CMK (cell line): ENCODE measurements around the gene NPY2R.

Source experiments
- DNase-seq: peaks from one replicate; pipeline ENCODE4 v3.0.0-alpha.2; 2010; ENCODE audit warnings: low read depth

Gene NPY2R

GRCh38 chr4:155208258-155209054 lies at the start of gene NPY2R:
NPY2R (plus strand) TSS chr4:155208636; CDS start chr4:155213940, 5,304 bp downstream.
- DNase-seq = no peak

GRCh38 chr4:155161357-155161756 lies 47.1 kb upstream of the NPY2R start:
- DNase-seq = no peak

DNA sequence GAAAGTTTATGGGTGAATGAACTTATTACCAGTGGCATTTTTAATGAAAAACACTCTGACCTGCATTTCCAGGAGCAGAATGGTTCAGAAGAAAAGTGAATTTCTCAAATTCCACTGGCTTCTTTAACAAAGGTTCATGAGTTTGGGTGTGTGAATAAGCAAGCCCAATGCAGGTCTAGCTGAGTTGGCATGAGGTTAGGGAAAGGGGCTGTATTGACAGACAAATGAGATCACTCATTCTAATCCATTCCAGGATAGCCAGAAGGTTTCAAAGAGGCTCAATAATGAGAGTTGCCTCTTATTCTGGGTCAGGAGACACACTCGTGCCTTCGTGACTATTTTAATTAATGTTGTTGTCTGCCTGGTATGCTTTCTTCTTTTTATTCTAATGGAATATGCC lies 43.7 kb upstream of the NPY2R start:
- DNase-seq = no peak

DNA sequence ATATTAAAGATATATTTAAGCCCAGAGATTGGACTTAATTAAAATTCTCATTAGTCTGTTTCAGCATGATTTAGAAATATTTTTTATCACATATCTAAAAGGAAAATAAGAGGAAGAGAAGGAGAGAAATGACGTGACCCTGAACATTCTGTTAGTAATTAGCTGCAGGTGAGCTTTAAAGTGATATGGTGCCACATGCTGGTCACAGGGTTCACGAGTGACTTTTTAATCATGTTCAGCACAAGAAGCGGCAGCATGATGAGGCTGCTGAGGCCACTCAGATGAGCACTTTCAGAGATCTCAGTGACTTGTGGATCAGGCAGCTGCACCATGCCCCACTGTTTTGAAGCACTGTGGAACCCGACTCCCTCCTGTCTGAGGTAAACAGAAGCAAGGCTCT lies 37.9 kb upstream of the NPY2R start:
- DNase-seq = no peak

- no peak for DNase-seq
Measured at GRCh38 chr4:155173371-155173770, 35.1 kb upstream of the NPY2R start.

- no peak for DNase-seq
Measured at GRCh38 chr4:155174668-155175067, 33.8 kb upstream of the NPY2R start.

DNA sequence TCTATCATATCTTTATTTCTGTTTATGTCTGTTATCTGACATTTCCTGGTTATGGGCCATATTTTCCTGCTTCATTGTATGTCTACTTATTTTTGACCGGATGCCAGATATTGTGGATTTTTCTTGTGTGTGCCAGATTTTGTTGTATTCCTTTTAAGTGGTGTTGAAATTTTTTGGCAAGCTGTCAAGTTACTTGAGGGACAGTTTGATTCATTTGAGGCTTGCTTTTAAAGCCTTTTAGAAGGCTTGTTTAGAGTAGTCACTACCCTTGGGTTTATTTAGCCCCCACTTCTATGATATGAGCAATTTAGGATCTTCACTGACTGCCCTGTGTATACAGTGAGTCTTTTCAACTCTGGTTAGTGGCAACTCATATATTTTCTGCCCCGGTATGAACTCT lies 29.2 kb upstream of the NPY2R start:
- no peak for DNase-seq

- no peak for DNase-seq
Measured at GRCh38 chr4:155186972-155187371, 21.5 kb upstream of the NPY2R start.

GRCh38 chr4:155187989-155188388 lies 20.4 kb upstream of the NPY2R start:
- DNase-seq = no peak

DNA sequence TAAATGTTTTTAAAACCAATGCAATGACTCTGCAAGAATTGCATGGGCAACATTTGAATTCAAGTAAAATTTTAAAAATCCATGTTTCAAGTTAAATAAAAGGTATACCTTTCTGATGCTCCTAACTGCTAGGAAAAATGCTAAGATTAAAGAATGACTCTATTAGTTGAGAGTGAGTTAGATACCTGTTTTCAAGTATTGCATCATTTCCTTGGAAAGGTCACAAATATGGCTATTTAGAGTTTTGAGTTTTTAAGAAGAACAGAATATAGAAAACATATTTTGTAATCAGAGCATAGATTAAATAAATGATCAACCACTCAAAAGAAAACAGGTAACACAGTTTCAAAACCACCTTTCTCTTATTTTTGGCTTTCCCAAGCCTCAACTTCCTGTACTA lies 18.3 kb upstream of the NPY2R start:
- DNase-seq = no peak

- no peak for DNase-seq
Measured at GRCh38 chr4:155197757-155198156, 10.7 kb upstream of the NPY2R start.

GRCh38 chr4:155207534-155208257 lies 740 bp upstream of the NPY2R start:
- no peak for DNase-seq

- no peak for DNase-seq
Measured at GRCh38 chr4:155220025-155220424, 11.6 kb downstream of the NPY2R start.

GRCh38 chr4:155227131-155227530 lies 18.7 kb downstream of the NPY2R start:
- DNase-seq = no peak

GRCh38 chr4:155228713-155229112 lies 20.3 kb downstream of the NPY2R start:
- no peak for DNase-seq

DNA sequence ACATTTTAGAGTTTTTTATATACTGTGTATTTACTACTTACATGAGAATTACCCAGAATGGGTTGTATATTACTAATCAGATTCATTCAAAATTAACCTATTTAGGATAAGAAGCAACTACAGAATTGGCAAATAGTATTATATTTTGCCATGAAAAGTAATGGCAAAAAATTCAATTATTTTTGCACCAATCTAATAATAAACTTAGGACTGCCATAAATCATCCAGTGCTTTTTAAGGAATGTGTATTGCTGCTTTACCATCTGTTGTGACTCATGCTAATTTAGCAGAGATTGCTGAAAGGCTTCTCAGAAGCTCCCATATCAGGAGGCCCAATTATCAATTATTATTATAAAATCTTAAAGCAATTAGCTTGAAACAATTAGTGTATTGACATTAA lies 24.0 kb downstream of the NPY2R start:
- no peak for DNase-seq

- DNase-seq = no peak
Measured at GRCh38 chr4:155234206-155234605, 25.8 kb downstream of the NPY2R start.

DNA sequence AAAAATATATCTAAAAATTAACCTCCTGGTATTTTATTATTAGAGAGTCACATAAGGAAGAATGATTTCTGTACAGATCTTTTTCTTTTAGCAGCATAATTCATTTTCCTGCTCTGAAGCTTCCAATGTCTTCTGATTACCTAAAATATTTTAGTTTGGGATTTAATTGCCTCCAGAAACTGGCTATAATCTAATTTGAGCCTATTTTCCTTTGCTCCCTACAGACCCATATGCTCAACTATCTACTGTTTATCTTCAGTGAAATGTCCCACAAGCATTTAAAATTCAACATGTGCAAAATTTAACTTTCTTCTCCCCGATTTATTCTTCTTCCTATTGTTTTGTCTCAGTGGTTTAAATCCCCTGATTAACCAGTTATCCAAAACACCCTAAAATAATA lies 29.1 kb downstream of the NPY2R start:
- DNase-seq = no peak

DNA sequence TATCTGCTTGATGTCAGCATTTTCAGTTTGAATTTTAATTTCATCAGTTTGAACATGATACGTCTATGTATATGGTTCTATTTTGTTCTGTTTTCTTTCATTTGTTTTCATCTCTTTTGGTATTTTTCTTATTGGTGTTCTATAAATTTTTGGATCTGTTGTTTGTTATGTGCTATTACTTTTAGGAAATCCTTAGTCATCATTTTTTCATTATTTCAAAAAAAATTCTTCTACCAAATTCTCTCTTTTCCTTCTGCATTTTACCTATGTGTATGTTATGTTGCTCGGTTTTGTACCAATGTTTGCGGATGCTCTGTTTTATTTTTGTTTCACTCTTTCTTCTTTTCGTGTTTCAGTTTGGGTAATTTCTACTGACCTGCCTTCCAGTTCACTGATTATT lies 32.8 kb downstream of the NPY2R start:
- no peak for DNase-seq

DNA sequence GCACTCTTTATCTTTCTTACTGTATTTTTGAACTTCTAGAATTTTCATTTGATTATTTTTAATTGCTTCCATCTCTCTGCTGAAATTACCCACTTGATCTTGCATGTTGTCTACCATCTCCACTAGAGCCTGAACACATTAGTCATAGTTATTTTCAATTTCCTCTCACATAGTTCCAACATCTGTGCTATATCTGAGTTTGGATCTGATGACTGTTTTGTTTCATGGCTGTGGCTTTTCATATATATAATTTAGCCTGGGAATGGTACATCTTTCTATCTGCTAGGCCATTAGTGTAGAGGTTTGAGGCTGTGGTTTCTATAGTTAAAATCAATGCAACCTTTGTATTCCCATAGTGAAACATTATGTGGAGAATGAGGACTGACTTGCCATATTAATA lies 33.2 kb downstream of the NPY2R start:
- DNase-seq = no peak

- no peak for DNase-seq
Measured at GRCh38 chr4:155245105-155245504, 36.7 kb downstream of the NPY2R start.

DNA sequence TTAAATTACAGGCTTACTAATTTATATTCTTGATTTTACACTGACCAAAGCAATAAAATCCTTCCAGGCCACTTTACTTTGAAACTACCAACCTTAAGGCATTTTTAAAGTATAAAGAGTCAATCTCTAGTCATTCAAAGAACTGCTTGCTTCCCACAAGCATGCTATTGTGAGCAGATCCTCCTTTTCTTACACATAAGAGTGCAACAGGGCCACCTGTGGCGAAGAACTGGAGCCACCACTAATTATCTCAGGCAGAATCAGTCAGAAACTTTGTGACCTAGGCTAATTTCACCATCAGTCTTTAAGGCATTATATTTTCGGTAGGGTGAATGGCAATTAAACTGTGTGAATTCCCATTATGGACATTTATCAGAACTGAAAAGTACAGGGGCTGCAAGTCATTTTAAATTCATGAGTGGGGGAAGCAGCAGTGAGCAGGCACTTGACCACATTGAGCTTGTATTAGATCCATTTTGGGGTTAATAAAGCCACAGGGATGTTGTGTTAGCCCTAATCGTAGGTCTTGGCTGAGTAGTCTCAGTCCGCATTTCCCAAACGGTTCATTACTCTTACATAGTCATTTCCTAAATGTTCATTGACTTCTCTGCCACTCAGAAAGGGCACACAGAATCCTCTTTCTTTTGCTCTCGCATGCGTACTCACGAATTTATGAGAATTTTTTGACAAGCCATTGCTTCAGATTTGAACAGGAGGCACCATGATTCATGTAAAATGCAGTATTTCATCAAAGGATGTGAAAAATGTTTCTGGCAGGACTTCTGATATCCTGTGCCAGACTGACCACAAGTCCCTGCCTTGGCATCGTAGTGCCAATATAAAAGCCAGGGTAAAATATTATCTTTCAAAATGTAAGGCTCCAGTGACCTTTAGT lies 39.8 kb downstream of the NPY2R start:
- no peak for DNase-seq
